ENCODE data around the gene CPNE4.

DNA sequence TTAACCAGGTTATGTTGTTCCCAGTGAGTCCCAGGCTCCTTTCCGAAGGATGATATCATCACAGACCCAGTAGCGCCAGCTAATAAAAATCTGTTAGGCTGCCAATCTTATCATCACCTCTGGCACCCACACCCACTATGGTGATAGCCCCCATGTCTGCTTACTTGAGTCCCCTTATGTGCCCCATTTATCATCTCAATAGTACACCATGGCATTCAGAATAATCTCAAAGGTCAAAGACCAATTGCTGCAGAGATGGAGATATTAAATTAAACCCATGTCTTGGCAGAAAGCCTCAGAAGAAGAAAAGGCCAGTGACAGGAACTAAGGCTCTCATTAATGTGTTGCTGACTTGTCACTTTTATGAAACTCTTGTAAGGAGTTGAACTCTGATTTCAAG, 32.8 kb downstream of the CPNE4 start:
- TF ChIP-seq POLR2AphosphoS5 (IDR thresholded peaks at IDR 0.05; ENCODE audit: borderline replicate concordance, low read depth, low read length) = no peak
- TF ChIP-seq EZH2 (IDR thresholded peaks at IDR 0.05) = no peak
- no peak for TF ChIP-seq FOXP2 (optimal IDR thresholded peaks at IDR 0.05; ENCODE audit: control extremely low read depth, extremely low read length, insufficient read depth)

Measured in SK-N-MC (cell line).